Measurements from ENCODE around the gene BRINP1.

Gene BRINP1

GRCh38 chr9:119282476-119283077, 86.7 kb downstream of the BRINP1 start:
- DNase-seq (ENCODE audit: low read depth), result no peak

DNA sequence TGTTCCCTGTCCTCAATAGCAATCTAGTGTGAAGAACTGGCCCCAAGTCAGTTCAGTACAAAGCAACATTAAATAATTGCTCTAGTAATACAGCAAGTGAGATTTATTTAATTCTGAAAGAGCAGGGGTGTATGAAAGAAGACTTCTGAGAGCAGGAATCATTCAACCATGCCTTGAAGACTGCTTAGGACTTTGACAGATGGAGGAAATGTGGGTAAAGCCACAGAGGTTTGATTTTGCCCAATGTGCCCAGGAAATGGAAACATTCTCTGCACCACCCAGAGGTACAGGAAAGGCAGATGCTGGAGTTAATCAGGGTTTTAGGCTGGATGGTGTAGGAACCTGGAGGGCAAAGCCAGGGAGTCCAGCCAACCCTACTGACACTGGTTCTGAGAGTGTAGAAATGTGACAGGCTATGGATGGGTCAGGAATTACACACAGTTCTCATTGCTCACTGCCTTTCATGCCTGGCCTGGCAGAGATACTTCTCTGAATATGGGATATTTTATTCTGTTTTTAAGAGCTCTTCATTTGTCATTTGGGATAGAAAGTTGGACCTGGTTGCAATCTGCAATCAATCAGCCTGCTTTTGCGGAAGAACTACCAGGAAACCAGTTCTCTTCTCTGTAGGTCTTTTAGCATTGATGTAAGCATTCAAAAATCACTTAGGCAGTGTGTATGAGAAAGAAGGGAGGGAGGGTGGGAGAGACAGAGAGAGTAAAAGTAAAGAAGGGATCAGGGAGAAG, 88.3 kb downstream of the BRINP1 start:
- DNase-seq (ENCODE audit: low read depth), result no peak

DNA sequence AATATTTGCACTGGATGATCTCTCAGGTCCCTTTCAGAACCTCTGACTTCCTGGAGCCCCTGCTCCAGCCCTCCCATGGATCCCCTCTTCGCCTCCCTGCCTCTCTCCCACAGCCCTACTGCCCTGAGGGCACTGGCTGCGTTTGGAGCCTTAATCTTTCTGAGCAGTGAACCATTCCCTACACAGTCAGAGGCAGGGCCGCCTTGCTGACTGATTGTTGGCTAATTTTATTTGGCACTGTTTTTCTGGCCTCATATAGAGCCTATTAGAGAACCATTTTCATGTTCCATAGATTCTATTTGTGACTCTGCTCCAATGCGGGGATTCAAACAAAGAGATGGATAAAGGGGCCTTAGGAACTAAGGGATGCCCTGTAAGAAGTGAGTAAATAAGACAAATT, 91.1 kb downstream of the BRINP1 start:
- no peak for DNase-seq (ENCODE audit: low read depth)

GRCh38 chr9:119273984-119274665, 95.1 kb downstream of the BRINP1 start:
- no peak for DNase-seq (ENCODE audit: low read depth)

DNA sequence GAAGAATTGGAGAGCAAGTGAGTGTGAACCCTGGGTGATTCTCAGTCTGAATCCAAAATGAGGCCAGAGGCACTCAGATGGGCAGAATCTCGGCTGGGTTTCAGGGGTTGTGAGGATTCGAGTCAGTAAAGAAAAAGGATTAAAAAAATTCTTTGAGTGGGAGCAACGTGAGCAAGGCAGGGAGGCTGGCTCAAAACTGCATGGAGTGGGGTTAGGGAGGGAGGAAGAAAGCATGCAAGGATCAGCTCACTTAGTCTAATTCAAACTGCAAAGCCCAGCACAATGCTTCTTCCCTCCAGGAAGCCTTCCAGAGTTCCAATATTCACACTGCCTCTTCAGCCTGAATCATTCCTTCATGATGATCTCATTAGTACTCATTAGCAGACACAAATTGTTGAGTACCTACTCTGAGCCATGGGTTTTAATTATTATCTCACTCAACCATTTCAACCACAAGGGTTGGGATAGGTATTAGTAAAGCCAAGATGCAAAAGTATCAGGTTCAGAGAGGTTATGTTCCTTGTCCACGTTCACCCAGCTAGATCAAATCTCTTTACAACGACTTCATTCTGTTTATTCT, 95.8 kb downstream of the BRINP1 start:
- DNase-seq (ENCODE audit: low read depth), result no peak

DNA sequence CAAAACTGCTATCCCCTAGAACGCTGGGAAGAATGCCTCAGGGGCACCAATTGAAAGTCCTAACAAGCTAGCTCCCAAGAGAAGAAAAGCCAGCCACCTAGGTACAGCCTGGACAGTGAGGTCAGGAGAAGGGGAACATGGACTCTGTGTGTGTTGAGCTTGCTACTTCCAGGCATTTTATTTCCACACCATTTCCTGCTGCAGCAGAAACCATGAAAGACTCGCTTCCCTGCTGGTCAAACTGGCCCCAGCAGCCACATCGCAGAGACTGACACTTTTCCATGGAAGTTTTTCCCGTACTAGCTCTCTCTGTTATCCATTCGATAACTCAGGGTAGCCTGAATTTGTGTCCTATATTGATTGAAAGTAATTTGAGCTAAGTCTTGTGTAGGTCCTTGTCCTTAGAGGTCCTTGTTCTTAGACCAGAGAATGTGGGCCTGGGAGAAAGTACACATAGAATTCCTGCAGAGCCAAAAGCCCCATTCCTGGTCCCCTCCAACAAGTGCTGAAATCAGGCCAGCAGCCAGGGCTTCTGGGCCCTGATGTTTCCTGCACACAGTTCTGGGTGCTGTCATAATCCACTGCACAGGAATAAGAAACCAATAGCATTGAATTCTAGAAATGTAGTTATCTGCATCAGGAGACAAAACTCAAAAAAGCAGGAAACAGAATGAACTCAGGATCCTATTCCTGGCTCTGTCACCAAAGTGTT, 96.6 kb downstream of the BRINP1 start:
- no peak for DNase-seq (ENCODE audit: low read depth)

- no peak for DNase-seq (ENCODE audit: low read depth)
Observed at GRCh38 chr9:119268985-119269384, 100.2 kb downstream of the BRINP1 start.

DNA sequence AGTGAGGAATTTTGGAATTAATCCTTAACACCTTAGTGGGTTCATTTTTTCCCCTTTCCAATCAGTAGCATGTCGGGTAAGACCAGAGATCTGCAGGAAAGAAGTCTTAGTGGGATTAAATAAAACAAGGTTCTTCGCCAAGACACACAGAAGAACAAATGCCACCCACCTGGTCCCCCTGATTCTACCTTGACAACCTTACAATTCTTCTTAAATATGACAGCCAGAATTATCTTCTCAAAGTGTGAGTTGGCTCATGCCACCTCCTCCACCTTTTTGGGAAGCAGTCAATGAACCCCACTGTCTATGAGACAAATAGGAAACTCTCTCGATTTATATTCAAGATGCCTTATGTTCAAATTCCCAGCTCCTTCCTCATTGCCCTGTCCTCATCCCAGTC, 105.1 kb downstream of the BRINP1 start:
- no peak for DNase-seq (ENCODE audit: low read depth)

GRCh38 chr9:119257592-119257991, 111.6 kb downstream of the BRINP1 start:
- no peak for DNase-seq (ENCODE audit: low read depth)

DNA sequence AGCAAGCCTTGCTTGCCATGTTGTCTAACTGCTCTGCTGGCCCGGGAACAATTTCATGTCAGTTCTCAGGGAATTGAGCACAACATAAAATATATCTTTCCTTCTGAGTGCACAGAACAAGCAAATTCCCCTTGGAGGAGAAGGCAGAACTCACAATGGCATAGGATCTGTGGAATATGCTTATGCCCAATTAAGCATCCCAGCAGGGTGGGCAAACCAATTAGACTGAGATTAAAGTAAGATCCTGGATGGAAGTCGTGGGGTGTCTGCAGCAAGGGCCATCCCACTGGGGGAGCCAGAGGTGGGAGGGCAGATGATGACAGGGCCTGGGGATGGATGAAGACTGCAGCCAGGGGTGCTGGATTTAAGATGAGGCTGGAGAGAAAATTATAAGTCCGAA, 114.1 kb downstream of the BRINP1 start:
- DNase-seq (ENCODE audit: low read depth), result no peak

DNA sequence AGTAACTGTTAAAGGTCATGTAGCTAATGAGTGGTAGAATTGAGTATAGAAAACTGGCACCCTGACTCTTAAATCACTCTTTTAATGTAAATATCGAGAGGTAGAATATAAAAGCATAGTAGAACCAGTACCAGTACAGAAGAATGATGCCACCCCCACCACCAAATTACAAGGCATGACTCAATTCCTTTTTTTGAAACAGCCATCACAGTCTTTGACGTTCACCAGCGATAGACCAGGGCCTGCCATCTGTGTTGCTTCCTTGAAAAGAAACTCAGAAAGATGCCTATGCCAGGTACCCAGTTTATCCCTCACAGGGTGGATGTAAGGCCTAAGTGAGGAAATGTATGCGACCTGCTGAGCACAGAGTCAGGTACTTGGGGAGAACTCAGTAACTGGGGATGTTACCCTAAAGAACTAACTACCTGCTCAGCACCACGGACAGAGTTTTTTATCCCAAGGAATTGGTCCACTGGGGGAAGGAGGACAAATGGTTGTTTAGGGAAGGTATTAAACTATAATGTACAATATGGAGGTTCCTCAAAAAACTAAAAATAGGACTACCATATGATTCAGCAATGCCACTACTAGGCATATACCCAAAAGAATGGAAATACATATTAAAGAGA, 116.5 kb downstream of the BRINP1 start:
- no peak for DNase-seq (ENCODE audit: low read depth)

GRCh38 chr9:119251936-119252335, 117.3 kb downstream of the BRINP1 start:
- DNase-seq (ENCODE audit: low read depth), result no peak

DNA sequence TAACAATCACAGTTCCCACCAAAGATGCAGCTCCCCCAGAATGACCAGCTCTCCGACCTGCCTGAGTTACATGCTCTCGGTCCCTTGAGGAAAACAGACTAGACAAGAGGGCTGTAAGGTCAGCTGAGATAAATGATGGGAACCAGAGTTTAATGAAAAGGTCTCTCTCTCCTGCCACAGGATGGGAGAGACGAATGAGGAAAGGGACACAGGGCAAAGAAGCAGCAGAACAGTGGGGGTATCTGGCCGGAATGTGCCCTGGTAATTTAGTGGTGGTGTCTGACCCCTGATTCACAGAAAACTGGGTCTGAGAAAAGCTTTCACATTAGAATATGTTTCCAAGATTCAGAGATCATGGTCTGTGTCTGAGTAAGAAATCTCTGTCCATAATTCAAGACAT, 118.5 kb downstream of the BRINP1 start:
- no peak for DNase-seq (ENCODE audit: low read depth)

GRCh38 chr9:119240546-119240945, 128.7 kb downstream of the BRINP1 start:
- no peak for DNase-seq (ENCODE audit: low read depth)

DNA sequence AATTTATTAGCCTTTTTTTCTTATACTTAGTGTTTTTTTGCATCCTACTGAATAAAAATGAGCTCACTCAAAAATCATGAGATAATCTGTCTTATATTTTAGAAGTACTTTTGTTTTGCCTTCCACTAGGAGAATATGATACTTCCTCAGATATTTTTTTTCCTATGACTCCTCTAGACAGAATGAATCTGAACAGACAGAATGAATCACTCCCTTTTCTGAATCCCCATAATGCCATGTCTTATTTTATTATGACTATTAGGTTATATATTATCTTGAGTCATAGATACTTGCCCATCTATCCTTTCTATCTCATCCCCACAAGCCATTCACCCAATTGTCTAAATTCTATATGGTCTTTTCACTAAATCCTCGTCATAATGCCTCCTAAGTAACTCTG, 134.6 kb downstream of the BRINP1 start:
- no peak for DNase-seq (ENCODE audit: low read depth)

- DNase-seq (ENCODE audit: low read depth), result no peak
Observed at GRCh38 chr9:119227422-119227821, 141.8 kb downstream of the BRINP1 start.

DNA sequence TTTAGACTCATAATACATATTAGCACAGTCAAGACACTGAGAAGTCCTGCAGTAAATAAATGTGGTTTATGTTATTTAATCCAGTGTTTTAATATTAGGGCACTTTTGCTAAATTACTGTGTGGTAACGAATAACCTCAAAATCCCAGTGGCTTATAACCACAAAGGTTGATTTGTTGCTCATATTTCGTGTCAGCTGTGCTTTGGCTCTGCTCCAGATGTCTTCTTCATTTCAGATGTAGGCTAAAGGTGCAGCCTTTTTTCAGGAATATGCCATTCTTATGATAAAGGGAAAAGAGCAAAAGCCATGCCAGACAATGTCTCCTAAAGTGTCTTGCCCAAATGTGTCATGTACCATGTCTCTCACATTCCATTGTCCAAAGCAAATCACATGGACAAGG, 144.8 kb downstream of the BRINP1 start:
- DNase-seq (ENCODE audit: low read depth), result no peak

GRCh38 chr9:119221276-119221675, 148.0 kb downstream of the BRINP1 start:
- no peak for DNase-seq (ENCODE audit: low read depth)

GRCh38 chr9:119218293-119218692, 150.9 kb downstream of the BRINP1 start:
- no peak for DNase-seq (ENCODE audit: low read depth)

DNA sequence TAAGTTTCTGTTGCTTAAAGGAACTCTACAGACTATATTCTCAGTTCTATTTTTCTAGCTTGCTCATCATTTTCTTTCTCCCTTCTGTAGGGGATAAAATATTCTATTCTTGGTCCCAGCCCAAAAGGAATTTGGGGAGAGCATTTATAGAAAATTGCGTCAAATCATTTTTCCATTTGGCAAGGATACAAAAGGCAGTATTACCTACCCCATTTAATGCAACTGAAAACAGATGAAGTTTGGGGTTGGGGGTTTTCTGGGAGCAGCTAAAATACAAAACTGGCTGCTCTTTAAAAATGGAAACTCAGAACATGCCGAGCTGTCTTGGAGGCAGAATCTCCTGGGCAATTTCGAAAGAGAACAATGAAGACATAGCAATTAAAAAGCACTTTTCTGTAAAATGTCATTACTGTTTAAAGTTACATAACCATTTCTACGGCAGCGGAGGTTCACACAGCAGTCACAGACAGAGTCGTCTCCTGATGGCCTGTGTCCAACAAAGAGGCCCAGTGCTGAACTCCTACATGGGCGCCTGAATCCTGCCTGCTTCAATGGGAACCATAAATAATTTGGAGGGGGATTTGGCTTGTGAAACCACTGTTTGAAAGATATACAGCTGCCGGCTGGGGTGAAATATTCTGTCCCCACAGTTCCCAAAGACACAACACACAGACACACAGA, 152.4 kb downstream of the BRINP1 start:
- DNase-seq (ENCODE audit: low read depth), result no peak

DNA sequence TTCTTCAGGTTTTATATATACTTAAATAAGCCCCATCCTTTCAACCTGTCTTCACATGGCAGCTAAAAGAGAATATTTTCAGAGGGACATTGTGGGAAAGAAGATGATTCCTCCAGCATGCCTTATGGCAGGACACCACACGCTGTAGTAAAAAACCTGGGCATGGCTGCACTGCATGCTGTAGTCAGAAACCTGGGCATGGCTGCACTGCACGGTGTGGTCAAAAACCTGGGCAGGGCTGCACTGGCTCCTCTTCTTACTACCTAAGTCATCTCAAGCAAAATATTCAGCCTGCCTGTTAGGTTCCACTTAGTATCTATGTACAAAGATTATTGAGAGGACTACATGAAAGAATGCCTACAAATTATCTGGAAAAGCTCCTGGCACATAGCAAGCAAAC, 153.6 kb downstream of the BRINP1 start:
- no peak for DNase-seq (ENCODE audit: low read depth)

Data from CMK (cell line).